ENCODE data around the gene ZSCAN22. TPM values are rescaled to one million over a fixed set of nuclear protein-coding genes. Genes with fewer than 3 reads are reported as not detected.

The ZSCAN22 gene
- total and polyA plus RNA-seq, 2 of the 13 experiments (the other 11 are each of a cell fraction or from before 2014, with no cell fraction given), result 2.5 to 3.5 TPM

DNA sequence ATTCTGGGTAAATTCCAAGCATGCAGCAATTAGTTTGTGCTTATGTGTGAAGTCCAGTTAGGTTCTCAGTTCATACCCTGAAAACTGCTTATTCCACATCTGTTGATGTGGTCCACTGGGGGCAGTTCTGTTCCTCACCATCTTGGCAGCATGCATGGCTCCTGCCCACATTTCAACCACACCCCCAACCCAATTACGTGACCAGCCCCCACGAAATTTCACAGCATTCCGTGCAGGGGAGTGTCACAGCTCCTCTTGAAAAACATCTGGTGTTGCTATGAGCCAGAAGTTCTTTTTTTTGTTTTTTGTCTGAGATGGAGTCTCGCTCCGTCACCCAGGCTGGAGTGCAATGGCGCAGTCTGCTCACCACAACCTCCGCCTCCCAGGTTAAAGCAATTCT is 30.7 kb upstream of the ZSCAN22 start:
- Histone ChIP-seq H3K36me3 (replicated peaks in 1 of 2; ENCODE audit: control insufficient read depth in 1 of 2, insufficient read depth in 2 of 2, low read length in 2 of 2) (peaks cover 32 to 83% of the 10 kb centered on the region in 2 experiments; a peak in 4 of 5 replicates), H3K9me3 (ENCODE audit: low read length) (no peaks in the 10 kb centered on the region), H3K27me3 (ENCODE audit: control insufficient read depth in 1 of 2, insufficient read depth in 2 of 2, low read length in 2 of 2) (no peaks in the 10 kb centered on the region), H3K4me1 (ENCODE audit: insufficient read depth, low read length) (no peaks in the 10 kb centered on the region), H2AFZ (ENCODE audit: low read length) (no peak overlapping the region), H3K9ac (ENCODE audit: insufficient read depth, low read depth, low read length) (no peak overlapping the region), H3K4me2 (ENCODE audit: low read depth, low read length) (no peak overlapping the region), H3K27ac (ENCODE audit: extremely low read length, insufficient read depth, low read length) (no peak overlapping the region), H4K20me1 (ENCODE audit: insufficient read depth, low read length) (no peaks in the 10 kb centered on the region), H3K4me3 (replicated peaks in 1 of 3; ENCODE audit: insufficient read depth in 1 of 3, low read depth in 2 of 3, low read length in 3 of 3) (no peak overlapping the region), H3K79me2 (ENCODE audit: insufficient read depth, low read length) (peaks cover 2% of the 10 kb centered on the region)
- no peak for ATAC-seq
- BruUV-seq (replicated peaks), result no TSS peak
- ChIA-PET POLR2A (no interaction called here), CTCF (ENCODE audit: low intra/inter-chr PET ratio, low total read pairs) (no interaction called here)
- intact Hi-C loops (cut with micrococcal nuclease; ENCODE audit: unreplicated experiment) (no loop called here), in situ Hi-C loops (cut with HindIII; ENCODE audit: extremely low pct_ligation_motif_present, low pct_unique_long_range_greater_than_20kb) (no loop called here)
- 96% methylated on average over 7 of the region's 7 CpGs for WGBS (ENCODE audit: low lambda C conversion rate)
- DNase-seq (ENCODE audit: low spot score), result no peak
- no peak for FAIRE-seq
- TF ChIP-seq SMAD3 (CRISPR knock-in tag; IDR thresholded peaks at IDR 0.05) (no peak), TRIM24 (CRISPR knock-in tag; IDR thresholded peaks at IDR 0.05) (no peak), AGO2 (optimal IDR thresholded peaks at IDR 0.05; ENCODE audit: low read depth, low read length) (no peak), TAF1 (CRISPR knock-in tag; IDR thresholded peaks at IDR 0.05) (no peak), ARNTL (CRISPR knock-in tag; IDR thresholded peaks at IDR 0.05) (no peak), ZNF652 (CRISPR knock-in tag; IDR thresholded peaks at IDR 0.05; ENCODE audit: borderline replicate concordance, low read depth) (no peak), ZNF607 (CRISPR knock-in tag; IDR thresholded peaks at IDR 0.05; ENCODE audit: borderline replicate concordance) (no peak), NCOA5 (CRISPR knock-in tag; IDR thresholded peaks at IDR 0.05) (no peak), BRCA1 (CRISPR knock-in tag; IDR thresholded peaks at IDR 0.05) (no peak), ZNF703 (CRISPR knock-in tag; IDR thresholded peaks at IDR 0.05; ENCODE audit: borderline replicate concordance) (no peak), NFYC (CRISPR knock-in tag; IDR thresholded peaks at IDR 0.05) (no peak), ARNT2 (CRISPR knock-in tag; IDR thresholded peaks at IDR 0.05; ENCODE audit: low read depth) (no peak), STAG1 (CRISPR knock-in tag; IDR thresholded peaks at IDR 0.05) (no peak), HHEX (CRISPR knock-in tag; IDR thresholded peaks at IDR 0.05) (no peak), ZNF792 (CRISPR knock-in tag; IDR thresholded peaks at IDR 0.05) (no peak)
- TF ChIP-seq, protein P1, sequence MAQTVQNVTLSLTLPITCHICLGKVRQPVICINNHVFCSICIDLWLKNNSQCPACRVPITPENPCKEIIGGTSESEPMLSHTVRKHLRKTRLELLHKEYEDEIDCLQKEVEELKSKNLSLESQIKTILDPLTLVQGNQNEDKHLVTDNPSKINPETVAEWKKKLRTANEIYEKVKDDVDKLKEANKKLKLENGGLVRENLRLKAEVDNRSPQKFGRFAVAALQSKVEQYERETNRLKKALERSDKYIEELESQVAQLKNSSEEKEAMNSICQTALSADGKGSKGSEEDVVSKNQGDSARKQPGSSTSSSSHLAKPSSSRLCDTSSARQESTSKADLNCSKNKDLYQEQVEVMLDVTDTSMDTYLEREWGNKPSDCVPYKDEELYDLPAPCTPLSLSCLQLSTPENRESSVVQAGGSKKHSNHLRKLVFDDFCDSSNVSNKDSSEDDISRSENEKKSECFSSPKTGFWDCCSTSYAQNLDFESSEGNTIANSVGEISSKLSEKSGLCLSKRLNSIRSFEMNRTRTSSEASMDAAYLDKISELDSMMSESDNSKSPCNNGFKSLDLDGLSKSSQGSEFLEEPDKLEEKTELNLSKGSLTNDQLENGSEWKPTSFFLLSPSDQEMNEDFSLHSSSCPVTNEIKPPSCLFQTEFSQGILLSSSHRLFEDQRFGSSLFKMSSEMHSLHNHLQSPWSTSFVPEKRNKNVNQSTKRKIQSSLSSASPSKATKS (CRISPR knock-in tag; IDR thresholded peaks at IDR 0.05), result no peak
- TF ChIP-seq, protein P2, sequence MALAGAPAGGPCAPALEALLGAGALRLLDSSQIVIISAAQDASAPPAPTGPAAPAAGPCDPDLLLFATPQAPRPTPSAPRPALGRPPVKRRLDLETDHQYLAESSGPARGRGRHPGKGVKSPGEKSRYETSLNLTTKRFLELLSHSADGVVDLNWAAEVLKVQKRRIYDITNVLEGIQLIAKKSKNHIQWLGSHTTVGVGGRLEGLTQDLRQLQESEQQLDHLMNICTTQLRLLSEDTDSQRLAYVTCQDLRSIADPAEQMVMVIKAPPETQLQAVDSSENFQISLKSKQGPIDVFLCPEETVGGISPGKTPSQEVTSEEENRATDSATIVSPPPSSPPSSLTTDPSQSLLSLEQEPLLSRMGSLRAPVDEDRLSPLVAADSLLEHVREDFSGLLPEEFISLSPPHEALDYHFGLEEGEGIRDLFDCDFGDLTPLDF (CRISPR knock-in tag; IDR thresholded peaks at IDR 0.05), result no peak
- TF ChIP-seq, protein P3, sequence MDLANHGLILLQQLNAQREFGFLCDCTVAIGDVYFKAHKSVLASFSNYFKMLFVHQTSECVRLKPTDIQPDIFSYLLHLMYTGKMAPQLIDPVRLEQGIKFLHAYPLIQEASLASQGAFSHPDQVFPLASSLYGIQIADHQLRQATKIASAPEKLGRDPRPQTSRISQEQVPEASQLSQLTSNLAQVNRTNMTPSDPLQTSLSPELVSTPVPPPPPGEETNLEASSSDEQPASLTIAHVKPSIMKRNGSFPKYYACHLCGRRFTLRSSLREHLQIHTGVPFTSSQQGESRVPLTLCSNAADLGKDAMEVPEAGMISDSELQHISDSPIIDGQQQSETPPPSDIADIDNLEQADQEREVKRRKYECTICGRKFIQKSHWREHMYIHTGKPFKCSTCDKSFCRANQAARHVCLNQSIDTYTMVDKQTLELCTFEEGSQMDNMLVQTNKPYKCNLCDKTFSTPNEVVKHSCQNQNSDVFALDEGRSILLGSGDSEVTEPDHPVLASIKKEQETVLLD (CRISPR knock-in tag; IDR thresholded peaks at IDR 0.05; ENCODE audit: low read depth), result no peak
- TF ChIP-seq, protein P4, sequence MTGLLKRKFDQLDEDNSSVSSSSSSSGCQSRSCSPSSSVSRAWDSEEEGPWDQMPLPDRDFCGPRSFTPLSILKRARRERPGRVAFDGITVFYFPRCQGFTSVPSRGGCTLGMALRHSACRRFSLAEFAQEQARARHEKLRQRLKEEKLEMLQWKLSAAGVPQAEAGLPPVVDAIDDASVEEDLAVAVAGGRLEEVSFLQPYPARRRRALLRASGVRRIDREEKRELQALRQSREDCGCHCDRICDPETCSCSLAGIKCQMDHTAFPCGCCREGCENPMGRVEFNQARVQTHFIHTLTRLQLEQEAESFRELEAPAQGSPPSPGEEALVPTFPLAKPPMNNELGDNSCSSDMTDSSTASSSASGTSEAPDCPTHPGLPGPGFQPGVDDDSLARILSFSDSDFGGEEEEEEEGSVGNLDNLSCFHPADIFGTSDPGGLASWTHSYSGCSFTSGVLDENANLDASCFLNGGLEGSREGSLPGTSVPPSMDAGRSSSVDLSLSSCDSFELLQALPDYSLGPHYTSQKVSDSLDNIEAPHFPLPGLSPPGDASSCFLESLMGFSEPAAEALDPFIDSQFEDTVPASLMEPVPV (CRISPR knock-in tag; IDR thresholded peaks at IDR 0.05), result no peak
